Measurements from ENCODE around the gene DENND2A. TPM values are rescaled to one million over a fixed set of nuclear protein-coding genes. Genes with fewer than 3 reads are reported as not detected.
A peak's percentile ranks its signal among the peaks of the same experiment; 100 is the strongest.

DENND2A gene
- total and polyA plus RNA-seq, 2 of the 4 experiments (the other 2 are of a cell fraction) = 7.5 to 10.3 TPM

GRCh38 chr7:140478246-140479061 lies 162.2 kb downstream of the DENND2A start:
- Histone ChIP-seq H2BK120ac (ENCODE audit: low read depth, low read length) (no peak overlapping the region), H3K27ac (ENCODE audit: insufficient read depth, low read length) (peak overlapping the region; percentile 51), H2BK15ac (ENCODE audit: low read depth, low read length) (no peak overlapping the region), H3K79me1 (ENCODE audit: low read depth in 1 of 2, low read length in 2 of 2) (peaks cover 0 to 18% of the 10 kb centered on the region in 2 experiments; a peak in 1 of 4 replicates), H3K4me3 (ENCODE audit: insufficient read depth, low read depth, low read length) (peak overlapping the region; percentile 69), H3K9ac (ENCODE audit: low read depth, low read length) (peak overlapping the region; percentile 67), H3K18ac (ENCODE audit: low read depth, low read length) (0 out of 2 replicates have a peak overlapping the region, but pooled peaks have one; percentile 18), H2BK20ac (ENCODE audit: low read depth, low read length) (no peak overlapping the region), H3K27me3 (ENCODE audit: control insufficient read depth, insufficient read depth, low read length) (0 out of 2 replicates have a peak, but pooled peaks cover 3% of the 10 kb centered on the region), H3K56ac (ENCODE audit: extremely low read depth, insufficient read depth, low read length) (no peak overlapping the region), H3K23ac (ENCODE audit: low read depth, low read length) (no peak overlapping the region), H3K4me2 (ENCODE audit: low read depth, low read length) (peak overlapping the region; percentile 98), H3K9me1 (ENCODE audit: insufficient read depth, low read length) (0 out of 2 replicates have a peak, but pooled peaks cover 5% of the 10 kb centered on the region), H3K4me1 (ENCODE audit: control insufficient read depth, insufficient read depth, low read length) (peaks cover 2% of the 10 kb centered on the region; the same call in 1 of the 2 replicates), H4K91ac (ENCODE audit: insufficient read depth, low read depth, low read length) (no peak overlapping the region; the same call in 1 of the 2 replicates), H3K14ac (replicated peaks; ENCODE audit: low read depth, low read length) (no peak overlapping the region), H4K5ac (ENCODE audit: low read depth, low read length) (no peak overlapping the region), H4K20me1 (ENCODE audit: insufficient read depth, low read length) (peaks cover 33% of the 10 kb centered on the region), H3K9me3 (ENCODE audit: control insufficient read depth, insufficient read depth, low read length) (no peaks in the 10 kb centered on the region), H2AK9ac (replicated peaks; ENCODE audit: low read depth, low read length, poor library complexity) (peak overlapping the region; percentile 88), H2AFZ (replicated peaks; ENCODE audit: low read length, poor library complexity) (peak overlapping the region; percentile 96), H2AK5ac (ENCODE audit: low read depth, low read length) (no peak overlapping the region), H3K36me3 (ENCODE audit: control insufficient read depth, insufficient read depth, low read length) (no peaks in the 10 kb centered on the region), H3K4ac (ENCODE audit: low read depth, low read length) (peak overlapping the region; percentile 15; the same call in 1 of the 2 replicates), H2BK5ac (ENCODE audit: low read depth, low read length, poor library complexity, severe bottlenecking) (peak overlapping the region; percentile 7), H4K8ac (ENCODE audit: low read depth in 2 of 2, low read length in 2 of 2) (peak overlapping the region; percentile 16 to 30; a peak in 3 of 4 replicates)
- DNase-seq (peak; percentile 27), ATAC-seq (ENCODE audit: low read depth) (peak; percentile 49)
- POLR2A ChIA-PET (ENCODE audit: unreplicated experiment) = interaction anchor here (0.6 kb wide), 3 partner anchors 14 to 98 kb away, joined by 4 to 19 read pairs (median 5); no protein-coding TSS in a partner anchor
- no TSS peak for BruUV-seq (replicated peaks)
- intact Hi-C loops (cut with micrococcal nuclease) = no loop called here
- in situ Hi-C loops (cut with MboI; ENCODE audit: low sequenced_read_pairs) = loop anchor here (5.0 kb wide), 1 partner anchor 174 kb away; no protein-coding TSS in a partner anchor
- CTCF ChIA-PET = no interaction called here
- WGBS, 2 experiments (ENCODE audit: extremely low coverage in 2 of 2, insufficient read length in 1 of 2) = 1% methylated on average over 38 of the region's 69 CpGs; no CpG with 5 or more reads in 1 of the 2 experiments
- dilution Hi-C loops (cut with HindIII; ENCODE audit: low sequenced_read_pairs, unreplicated experiment) = no loop called here
- TF ChIP-seq MAFK (IDR thresholded peaks at IDR 0.05; ENCODE audit: low read depth, low read length) = no peak
- TF ChIP-seq RAD21 (IDR thresholded peaks at IDR 0.05; ENCODE audit: low read length) = no peak
- TF ChIP-seq MAZ (IDR thresholded peaks at IDR 0.05; ENCODE audit: borderline replicate concordance, low read depth, low read length) = no peak; the same call in 1 of the 2 replicates
- no peak for TF ChIP-seq NFE2L2 (IDR thresholded peaks at IDR 0.05; ENCODE audit: low read depth, low read length)
- TF ChIP-seq BHLHE40 (IDR thresholded peaks at IDR 0.05; ENCODE audit: low read depth, low read length) = no peak
- no peak; the same call in 1 of the 2 replicates for TF ChIP-seq POLR2A (IDR thresholded peaks at IDR 0.05; ENCODE audit: low read depth, low read length)
- TF ChIP-seq, protein P1, sequence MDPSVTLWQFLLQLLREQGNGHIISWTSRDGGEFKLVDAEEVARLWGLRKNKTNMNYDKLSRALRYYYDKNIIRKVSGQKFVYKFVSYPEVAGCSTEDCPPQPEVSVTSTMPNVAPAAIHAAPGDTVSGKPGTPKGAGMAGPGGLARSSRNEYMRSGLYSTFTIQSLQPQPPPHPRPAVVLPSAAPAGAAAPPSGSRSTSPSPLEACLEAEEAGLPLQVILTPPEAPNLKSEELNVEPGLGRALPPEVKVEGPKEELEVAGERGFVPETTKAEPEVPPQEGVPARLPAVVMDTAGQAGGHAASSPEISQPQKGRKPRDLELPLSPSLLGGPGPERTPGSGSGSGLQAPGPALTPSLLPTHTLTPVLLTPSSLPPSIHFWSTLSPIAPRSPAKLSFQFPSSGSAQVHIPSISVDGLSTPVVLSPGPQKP (IDR thresholded peaks at IDR 0.05; ENCODE audit: borderline replicate concordance, low read depth, low read length) = no peak
- no peak for TF ChIP-seq RFX5 (IDR thresholded peaks at IDR 0.05; ENCODE audit: low read depth, low read length)
- no peak for TF ChIP-seq RCOR1 (IDR thresholded peaks at IDR 0.05; ENCODE audit: insufficient replicate concordance, low read length)
- no peak for TF ChIP-seq MXI1 (IDR thresholded peaks at IDR 0.05; ENCODE audit: borderline replicate concordance, low read depth, low read length)
- TF ChIP-seq, protein P2, sequence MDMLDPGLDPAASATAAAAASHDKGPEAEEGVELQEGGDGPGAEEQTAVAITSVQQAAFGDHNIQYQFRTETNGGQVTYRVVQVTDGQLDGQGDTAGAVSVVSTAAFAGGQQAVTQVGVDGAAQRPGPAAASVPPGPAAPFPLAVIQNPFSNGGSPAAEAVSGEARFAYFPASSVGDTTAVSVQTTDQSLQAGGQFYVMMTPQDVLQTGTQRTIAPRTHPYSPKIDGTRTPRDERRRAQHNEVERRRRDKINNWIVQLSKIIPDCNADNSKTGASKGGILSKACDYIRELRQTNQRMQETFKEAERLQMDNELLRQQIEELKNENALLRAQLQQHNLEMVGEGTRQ (IDR thresholded peaks at IDR 0.05; ENCODE audit: low read depth, low read length) = no peak
- TF ChIP-seq CEBPB (IDR thresholded peaks at IDR 0.05; ENCODE audit: low read depth, low read length) = no peak
- TF ChIP-seq, protein P3, sequence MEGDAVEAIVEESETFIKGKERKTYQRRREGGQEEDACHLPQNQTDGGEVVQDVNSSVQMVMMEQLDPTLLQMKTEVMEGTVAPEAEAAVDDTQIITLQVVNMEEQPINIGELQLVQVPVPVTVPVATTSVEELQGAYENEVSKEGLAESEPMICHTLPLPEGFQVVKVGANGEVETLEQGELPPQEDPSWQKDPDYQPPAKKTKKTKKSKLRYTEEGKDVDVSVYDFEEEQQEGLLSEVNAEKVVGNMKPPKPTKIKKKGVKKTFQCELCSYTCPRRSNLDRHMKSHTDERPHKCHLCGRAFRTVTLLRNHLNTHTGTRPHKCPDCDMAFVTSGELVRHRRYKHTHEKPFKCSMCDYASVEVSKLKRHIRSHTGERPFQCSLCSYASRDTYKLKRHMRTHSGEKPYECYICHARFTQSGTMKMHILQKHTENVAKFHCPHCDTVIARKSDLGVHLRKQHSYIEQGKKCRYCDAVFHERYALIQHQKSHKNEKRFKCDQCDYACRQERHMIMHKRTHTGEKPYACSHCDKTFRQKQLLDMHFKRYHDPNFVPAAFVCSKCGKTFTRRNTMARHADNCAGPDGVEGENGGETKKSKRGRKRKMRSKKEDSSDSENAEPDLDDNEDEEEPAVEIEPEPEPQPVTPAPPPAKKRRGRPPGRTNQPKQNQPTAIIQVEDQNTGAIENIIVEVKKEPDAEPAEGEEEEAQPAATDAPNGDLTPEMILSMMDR (conservative IDR thresholded peaks at IDR 0.05; ENCODE audit: low read depth, low read length) = no peak

Data from IMR-90 (cell line).